Skeletal muscle tissue (tissue), 4 donors: ENCODE results near the gene SOX6. TPM values are rescaled to one million over a fixed set of nuclear protein-coding genes. Genes with fewer than 3 reads are reported as not detected.
A peak's percentile ranks its signal among the peaks of the same experiment; 100 is the strongest.
"Not testable (repeated sequence)": the region's sequence is repeated elsewhere in the genome, so short reads cannot be mapped to it uniquely, and the experiment has no call there.

ENCODE experiments used
- H3K27ac ChIP-seq: one replicate; pipeline ENCODE4 v1.7.0; 2013; ENCODE audit warnings: mild to moderate bottlenecking, low read depth, low read length, inconsistent platforms
- H3K27me3 ChIP-seq, 3 donors: one replicate each; pipeline ENCODE4 v1.7.0; 2013; ENCODE audit warnings: low read length in 3 of 3; ENCODE audit not compliant: control insufficient read depth in 3 of 3, insufficient read depth in 3 of 3
- H3K36me3 ChIP-seq, 3 donors: one replicate each; pipeline ENCODE4 v1.7.0; 2013; ENCODE audit warnings: low read length in 3 of 3; ENCODE audit not compliant: control insufficient read depth in 3 of 3, insufficient read depth in 3 of 3
- H3K4me1 ChIP-seq, 3 donors: one replicate each; pipeline ENCODE4 v1.7.0; 2013; ENCODE audit warnings: low read length in 3 of 3, mild to moderate bottlenecking in 3 of 3; ENCODE audit not compliant: control insufficient read depth in 3 of 3, insufficient read depth in 3 of 3
- H3K4me3 ChIP-seq, 3 donors: one replicate each; pipeline ENCODE4 v1.7.0; 2013; ENCODE audit warnings: low read length in 3 of 3
- H3K9ac ChIP-seq, 3 donors: one replicate each; pipeline ENCODE4 v1.7.0; 2013; ENCODE audit warnings: low read length in 3 of 3, mild to moderate bottlenecking in 3 of 3, moderate library complexity in 2 of 3, low read depth in 1 of 3
- H3K9me3 ChIP-seq, 3 donors: one replicate each; pipeline ENCODE4 v1.7.0; 2013; ENCODE audit warnings: low read length in 3 of 3; ENCODE audit not compliant: control insufficient read depth in 3 of 3
- total RNA-seq: library from RNA; depleted of rRNA; stranded (reverse); fragments of >200 nt; gene quantifications from one replicate; pipeline ENCODE4 v1.2.3, GENCODE V29; 2014
- donor health status: Osteomylitis.

The SOX6 gene
- total RNA-seq, 1 donor from 2014 or later: 50.1 TPM

DNA sequence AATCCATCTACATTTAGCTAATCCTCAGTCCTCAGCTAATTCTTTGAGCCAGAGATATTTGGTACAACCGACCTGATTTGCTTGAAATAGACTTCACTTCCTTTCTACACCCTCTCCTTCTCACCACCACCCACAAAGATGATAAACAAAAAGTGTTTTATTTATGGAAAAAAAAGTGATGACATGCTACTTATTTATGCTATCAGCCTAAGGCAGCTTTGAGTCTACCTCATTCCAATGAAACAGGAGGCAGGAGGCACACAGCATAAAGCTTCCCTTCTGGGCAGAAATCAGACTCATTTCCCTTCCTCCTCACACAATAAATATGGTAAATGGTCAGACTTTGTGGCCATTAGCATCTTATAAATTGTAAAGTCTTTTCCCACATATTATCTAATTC, 325.7 kb downstream of the SOX6 start:
- H3K27me3 ChIP-seq: no peaks in the 10 kb centered on the region
- H3K4me1 ChIP-seq: no peaks in the 10 kb centered on the region
- no peak overlapping the region for H3K4me3 ChIP-seq
- no peak overlapping the region for H3K27ac ChIP-seq
- no peaks in the 10 kb centered on the region for H3K36me3 ChIP-seq
- H3K9ac ChIP-seq: no peak overlapping the region
- no peaks in the 10 kb centered on the region for H3K9me3 ChIP-seq

DNA sequence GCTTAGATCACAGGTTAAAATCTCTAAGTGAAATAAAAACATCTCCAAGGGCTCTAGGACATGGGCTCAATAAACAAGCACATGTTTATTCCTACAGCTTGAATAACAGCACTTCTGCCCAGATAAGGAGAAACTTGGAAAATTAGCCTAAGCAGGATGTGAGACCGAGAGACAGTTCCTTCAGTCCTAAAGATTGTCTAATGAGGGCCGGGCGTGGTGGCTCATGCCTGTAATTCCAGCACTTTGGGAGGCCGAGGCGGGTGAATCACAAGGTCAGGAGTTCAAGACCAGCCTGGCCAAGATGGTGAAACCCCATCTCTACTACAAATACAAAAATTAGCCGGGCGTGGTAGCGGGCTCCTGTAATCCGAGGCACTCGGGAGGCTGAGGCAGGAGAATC, 327.2 kb downstream of the SOX6 start:
- H3K9ac ChIP-seq, H3K9me3 ChIP-seq, H3K4me3 ChIP-seq, H3K27me3 ChIP-seq, H3K27ac ChIP-seq, H3K4me1 ChIP-seq, H3K36me3 ChIP-seq: not testable (repeated sequence)

DNA sequence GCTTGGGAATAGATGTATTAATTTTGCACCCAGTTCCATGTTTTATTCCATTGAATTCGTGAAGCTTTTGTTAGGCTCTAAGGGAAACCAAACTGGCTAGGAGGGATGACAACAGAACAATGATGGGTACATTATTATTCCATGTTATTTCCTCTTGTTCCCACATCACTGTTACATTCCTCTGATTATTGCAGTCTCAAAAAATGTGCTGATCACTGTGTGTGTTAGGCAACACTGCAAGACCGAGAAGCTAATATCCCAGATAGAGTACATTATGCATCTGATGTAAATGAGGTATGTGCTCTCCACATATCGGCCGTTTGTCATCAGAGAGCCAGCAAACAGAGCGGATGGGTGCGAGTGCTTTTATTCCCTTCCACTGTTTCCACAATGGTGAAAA, 327.9 kb downstream of the SOX6 start:
- H3K4me3 ChIP-seq: no peak overlapping the region
- no peak overlapping the region for H3K9ac ChIP-seq
- H3K36me3 ChIP-seq: no peaks in the 10 kb centered on the region
- H3K27me3 ChIP-seq: no peaks in the 10 kb centered on the region
- no peaks in the 10 kb centered on the region for H3K9me3 ChIP-seq
- H3K27ac ChIP-seq: no peak overlapping the region
- no peaks in the 10 kb centered on the region for H3K4me1 ChIP-seq

DNA sequence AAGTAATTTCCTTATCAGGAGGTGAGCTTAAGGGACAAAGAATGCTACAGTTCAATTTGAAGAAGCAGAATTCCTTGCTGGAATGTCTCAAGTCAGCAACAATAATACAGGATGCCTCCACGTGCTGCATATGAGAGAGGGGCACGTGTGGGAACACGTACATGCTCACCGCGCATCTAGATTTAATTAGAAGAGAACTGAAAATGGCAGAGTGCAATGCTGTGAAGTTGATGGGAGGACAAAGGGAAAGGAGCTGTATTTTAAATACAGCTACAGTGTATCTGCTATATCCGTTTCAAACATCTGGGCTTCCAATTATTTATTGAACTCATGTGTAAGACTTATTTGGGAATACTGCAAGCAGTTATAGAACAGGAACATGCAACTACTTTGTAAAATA, 328.7 kb downstream of the SOX6 start:
- H3K27me3 ChIP-seq: no peaks in the 10 kb centered on the region
- H3K4me3 ChIP-seq: no peak overlapping the region
- no peaks in the 10 kb centered on the region for H3K36me3 ChIP-seq
- no peaks in the 10 kb centered on the region for H3K9me3 ChIP-seq
- no peaks in the 10 kb centered on the region for H3K4me1 ChIP-seq
- H3K27ac ChIP-seq: no peak overlapping the region
- no peak overlapping the region for H3K9ac ChIP-seq

DNA sequence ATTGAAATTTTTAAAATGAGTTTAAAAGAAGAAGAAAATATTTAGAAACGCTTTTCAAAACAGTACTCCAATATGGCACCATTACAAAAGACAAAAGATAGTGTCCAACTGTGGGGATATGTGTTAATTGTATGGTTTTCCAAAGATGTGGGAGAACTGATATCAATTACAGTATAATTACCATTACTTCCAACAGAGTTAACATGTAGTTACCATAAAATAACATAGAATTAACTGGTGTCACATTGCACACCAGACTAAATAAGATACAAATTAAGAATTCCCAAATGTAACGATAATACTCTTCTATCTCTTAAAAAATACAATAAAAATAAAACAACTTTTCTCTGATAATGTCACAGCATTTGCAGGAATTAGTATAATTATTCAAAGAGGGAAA, 329.5 kb downstream of the SOX6 start:
- no peak overlapping the region for H3K9ac ChIP-seq
- H3K4me1 ChIP-seq: no peaks in the 10 kb centered on the region
- H3K36me3 ChIP-seq: no peaks in the 10 kb centered on the region
- no peaks in the 10 kb centered on the region for H3K27me3 ChIP-seq
- H3K9me3 ChIP-seq: no peaks in the 10 kb centered on the region
- no peak overlapping the region for H3K4me3 ChIP-seq
- H3K27ac ChIP-seq: no peak overlapping the region

DNA sequence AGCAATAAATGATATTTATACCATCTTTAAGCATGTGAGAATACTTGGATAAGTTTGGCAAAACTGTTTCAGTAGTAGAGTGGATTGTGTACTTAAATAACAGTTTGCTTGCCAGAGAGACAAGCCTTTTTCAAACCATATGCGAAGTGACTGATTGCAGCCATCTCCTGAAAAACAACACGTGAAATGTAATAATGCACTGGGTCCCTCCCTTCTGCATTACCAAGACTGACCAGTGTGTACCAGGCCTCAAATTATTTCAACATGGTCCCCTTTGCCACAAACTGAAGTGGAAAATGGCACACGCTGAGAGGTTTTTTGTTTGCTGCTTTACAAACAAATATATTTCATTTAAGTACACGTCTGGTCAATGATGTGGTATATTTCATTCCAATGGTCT, 337.4 kb downstream of the SOX6 start:
- H3K4me3 ChIP-seq: no peak overlapping the region
- H3K9me3 ChIP-seq: no peaks in the 10 kb centered on the region
- H3K9ac ChIP-seq: no peak overlapping the region
- no peaks in the 10 kb centered on the region for H3K36me3 ChIP-seq
- peaks cover 3 to 19% (median 13%) of the 10 kb centered on the region in 3 donors for H3K4me1 ChIP-seq
- no peaks in the 10 kb centered on the region for H3K27me3 ChIP-seq
- H3K27ac ChIP-seq: no peak overlapping the region

DNA sequence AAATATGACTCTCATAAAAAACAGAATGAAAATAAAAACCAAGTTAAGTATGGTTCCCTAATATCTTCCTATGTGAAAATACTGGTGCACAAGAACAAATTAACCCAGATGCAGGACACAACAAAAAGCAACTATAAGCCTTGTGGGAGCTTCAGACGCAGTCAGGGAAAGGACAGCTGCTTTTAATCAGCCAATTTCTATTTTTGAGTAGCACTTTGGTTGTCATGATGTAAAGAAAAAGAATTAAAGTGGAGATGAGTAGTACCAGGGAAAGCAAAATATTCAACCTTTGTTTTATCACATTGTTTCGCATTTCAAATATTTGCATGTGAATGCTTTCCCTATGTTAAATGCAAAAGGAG, 339.9 kb downstream of the SOX6 start:
- Histone ChIP-seq H3K36me3 (no peaks in the 10 kb centered on the region), H3K4me1 (peaks cover 11 to 33% (median 26%) of the 10 kb centered on the region in 3 donors), H3K9me3 (no peaks in the 10 kb centered on the region), H3K9ac (no peak overlapping the region), H3K27ac (no peak overlapping the region), H3K4me3 (no peak overlapping the region), H3K27me3 (no peaks in the 10 kb centered on the region)

DNA sequence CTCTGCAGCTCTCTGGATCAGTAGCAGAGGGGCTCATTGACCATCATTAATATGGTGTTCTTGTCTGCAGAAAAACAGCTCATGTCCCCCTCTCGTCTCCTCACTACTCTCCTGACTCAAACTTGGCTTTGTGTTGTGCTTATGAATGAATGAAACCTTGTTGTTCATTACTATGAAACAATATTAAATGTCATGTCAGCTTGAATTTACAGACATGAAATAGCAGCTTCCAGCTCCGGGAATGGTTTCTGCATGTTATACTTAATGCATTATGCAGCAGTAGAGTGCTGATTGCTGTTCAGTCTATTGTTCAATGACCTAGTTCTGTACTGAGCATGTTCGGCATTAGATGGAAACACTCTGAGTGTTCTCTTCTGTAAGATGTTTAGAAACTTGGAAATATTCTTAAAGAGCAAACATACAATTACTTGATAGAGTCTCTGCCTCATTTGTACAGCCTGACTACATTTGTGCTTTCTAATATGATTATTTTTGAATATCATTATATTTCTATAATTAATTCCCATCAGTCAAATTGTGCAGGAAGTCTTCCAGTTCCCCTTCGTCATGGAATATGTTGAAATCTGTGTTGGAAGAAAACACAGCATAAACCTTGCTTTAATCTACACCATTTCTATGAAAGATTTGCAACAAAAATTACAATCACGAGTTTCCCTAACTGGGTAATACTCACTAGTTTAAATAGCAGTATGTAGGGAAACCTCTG, 340.4 kb downstream of the SOX6 start:
- Histone ChIP-seq H3K27ac (no peak overlapping the region), H3K4me1 (peaks cover 11 to 34% (median 27%) of the 10 kb centered on the region in 3 donors)

DNA sequence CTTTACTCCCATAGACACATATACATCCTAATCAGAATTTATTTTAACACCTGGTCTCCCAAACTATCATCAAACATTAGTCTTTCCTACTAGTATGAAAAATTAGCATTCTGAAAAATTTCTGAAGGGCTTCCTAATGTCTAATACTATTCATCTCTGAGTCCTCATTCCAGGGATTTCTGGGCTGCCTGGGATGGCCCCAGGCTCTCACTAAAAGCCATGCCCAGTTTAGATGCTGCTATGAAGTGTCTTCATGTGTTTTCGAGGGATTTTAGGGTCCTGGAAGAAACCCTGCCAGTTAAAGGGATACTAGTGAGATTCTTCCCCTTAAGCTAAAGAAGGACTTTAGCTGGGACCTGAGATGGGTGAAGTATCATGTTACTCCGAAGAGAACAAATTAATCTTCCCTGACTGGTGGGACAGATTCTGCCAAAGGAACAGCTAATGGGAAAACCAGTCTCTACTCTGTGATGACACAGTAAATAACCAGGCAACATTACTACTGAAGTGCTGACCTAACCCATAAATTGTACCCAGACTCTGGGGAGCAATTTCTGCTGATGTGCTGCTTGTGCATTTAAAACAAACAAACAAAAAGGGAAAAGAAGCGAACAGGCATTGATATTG, 342.6 kb downstream of the SOX6 start:
- Histone ChIP-seq H3K27ac (peak overlapping the region; percentile 75), H3K9ac (peak overlapping the region in 1 of 3 donors; percentile 47), H3K9me3 (no peaks in the 10 kb centered on the region), H3K4me1 (peaks cover 11 to 31% (median 30%) of the 10 kb centered on the region in 3 donors), H3K36me3 (no peaks in the 10 kb centered on the region), H3K27me3 (no peaks in the 10 kb centered on the region), H3K4me3 (no peak overlapping the region)

More for the DNA sequence above, 340.4 kb downstream of the SOX6 start:
- H3K9ac ChIP-seq: no peak overlapping the region
- no peak overlapping the region for H3K4me3 ChIP-seq
- no peaks in the 10 kb centered on the region for H3K36me3 ChIP-seq
- no peaks in the 10 kb centered on the region for H3K9me3 ChIP-seq
- H3K27me3 ChIP-seq: no peaks in the 10 kb centered on the region

DNA sequence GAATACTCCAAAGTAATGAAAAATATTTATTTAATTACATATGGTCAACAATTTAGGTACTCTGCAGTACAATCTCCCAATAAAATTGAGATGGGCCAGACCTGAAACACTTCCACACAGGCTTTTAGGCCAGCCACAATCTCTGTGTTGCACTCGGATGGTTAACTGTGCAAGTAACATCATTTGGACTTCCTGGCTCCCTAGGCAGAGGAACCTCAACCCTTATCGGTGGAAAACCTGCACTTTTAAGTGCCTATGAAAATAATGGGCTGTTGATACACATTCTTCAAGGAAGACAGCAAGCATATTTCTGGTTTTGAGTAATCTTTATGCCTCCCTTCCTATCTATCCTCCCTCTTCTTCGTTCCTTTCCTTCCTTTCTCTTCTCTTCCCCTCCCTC, 343.1 kb downstream of the SOX6 start:
- Histone ChIP-seq H3K27ac (peak overlapping the region; percentile 75), H3K4me1 (peaks cover 11 to 31% (median 30%) of the 10 kb centered on the region in 3 donors), H3K27me3 (no peaks in the 10 kb centered on the region), H3K9me3 (no peaks in the 10 kb centered on the region), H3K36me3 (no peaks in the 10 kb centered on the region), H3K4me3 (no peak overlapping the region), H3K9ac (no peak overlapping the region)
